Osteoblast (primary cell): ENCODE data around the gene PRKAG2. TPM values are rescaled to one million over a fixed set of nuclear protein-coding genes. Genes with fewer than 3 reads are reported as not detected.

Experiments used
- DNase-seq: peaks from one replicate; pipeline ENCODE4 v3.0.0; 2011; ENCODE audit warnings: low spot score, mixed read lengths; ENCODE audit not compliant: insufficient read length; ENCODE audit errors: missing footprints
- H2AFZ ChIP-seq: 2 replicates; pipeline ENCODE4 v1.6.0; 2011; ENCODE audit warnings: mild to moderate bottlenecking, low read length
- H3K27ac ChIP-seq: 2 replicates; pipeline ENCODE4 v1.5.1; 2011; ENCODE audit warnings: mild to moderate bottlenecking, low read depth, low read length, moderate library complexity
- H3K27me3 ChIP-seq: 2 replicates; pipeline ENCODE4 v1.6.0; 2012; ENCODE audit warnings: mild to moderate bottlenecking, control low read depth, inconsistent platforms, low read length, moderate library complexity; ENCODE audit not compliant: insufficient read depth
- H3K36me3 ChIP-seq: 2 replicates; pipeline ENCODE4 v1.5.1; 2011; ENCODE audit warnings: mild to moderate bottlenecking, low read length, control low read depth, moderate library complexity; ENCODE audit not compliant: insufficient read depth
- H3K4me1 ChIP-seq: 2 replicates; pipeline ENCODE4 v1.5.1; 2011; ENCODE audit warnings: mild to moderate bottlenecking, low read length, control low read depth, moderate library complexity; ENCODE audit not compliant: insufficient read depth
- H3K4me2 ChIP-seq: 2 replicates; pipeline ENCODE4 v1.6.0; 2011; ENCODE audit warnings: mild to moderate bottlenecking, low read length; ENCODE audit not compliant: insufficient read depth
- H3K4me3 ChIP-seq: fragments of 200-600 bp; sonication (generic); 3 replicates; pipeline ENCODE4 v1.5.1; 2012; ENCODE audit warnings: mild to moderate bottlenecking, low read length, inconsistent platforms; ENCODE audit not compliant: insufficient read depth
- H3K79me2 ChIP-seq: 2 replicates; pipeline ENCODE4 v1.6.0; 2012; ENCODE audit warnings: mild to moderate bottlenecking, low read length, control low read depth, inconsistent platforms; ENCODE audit not compliant: insufficient read depth
- H3K9me3 ChIP-seq: 2 replicates; pipeline ENCODE4 v1.5.1; 2011; ENCODE audit warnings: low read depth, low read length, control low read depth
- H4K20me1 ChIP-seq: 2 replicates; pipeline ENCODE4 v1.6.0; 2012; ENCODE audit warnings: mild to moderate bottlenecking, low read length, control low read depth; ENCODE audit not compliant: insufficient read depth
- total RNA-seq: library from RNA; depleted of rRNA; stranded (reverse); fragments of >200 nt; gene quantifications from 2 replicates; pipeline ENCODE4 v1.2.3, GENCODE V29; 2012
- TF ChIP-seq, protein P1 (sequence below): IDR thresholded peaks from 2 replicates; pipeline ENCODE4 v1.5.1; 2011; ENCODE audit warnings: mild to moderate bottlenecking, low read depth, low read length, moderate library complexity; ENCODE audit errors: extremely low read depth

The PRKAG2 gene
- total RNA-seq, 1 donor = 20.6 TPM

DNA sequence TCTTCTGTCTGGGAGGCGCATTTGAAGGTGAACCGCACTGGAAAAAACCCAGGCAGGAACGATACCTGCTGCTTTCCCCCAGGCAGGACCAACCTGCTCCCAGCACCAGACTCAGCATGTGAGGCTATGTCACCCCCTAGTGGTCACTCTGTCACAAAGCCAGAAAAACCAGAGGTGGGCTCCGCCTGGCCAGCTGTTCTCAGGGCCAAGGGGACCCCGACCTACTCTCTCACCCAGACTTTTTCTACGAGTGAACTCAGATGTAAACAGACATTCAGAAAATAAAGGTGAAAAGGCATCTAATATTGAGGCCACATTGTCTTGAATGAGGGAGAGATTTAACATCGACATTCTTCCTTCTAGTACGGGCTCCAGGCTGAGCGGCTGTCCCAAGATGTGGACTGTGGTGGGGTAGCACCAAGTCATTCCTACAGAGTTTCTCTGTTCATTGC, 117.3 kb downstream of the PRKAG2 start:
- no peak overlapping the region for H3K27ac ChIP-seq
- no peak overlapping the region for H2AFZ ChIP-seq
- peaks cover 42% of the 10 kb centered on the region for H3K4me1 ChIP-seq
- TF ChIP-seq, protein P1, sequence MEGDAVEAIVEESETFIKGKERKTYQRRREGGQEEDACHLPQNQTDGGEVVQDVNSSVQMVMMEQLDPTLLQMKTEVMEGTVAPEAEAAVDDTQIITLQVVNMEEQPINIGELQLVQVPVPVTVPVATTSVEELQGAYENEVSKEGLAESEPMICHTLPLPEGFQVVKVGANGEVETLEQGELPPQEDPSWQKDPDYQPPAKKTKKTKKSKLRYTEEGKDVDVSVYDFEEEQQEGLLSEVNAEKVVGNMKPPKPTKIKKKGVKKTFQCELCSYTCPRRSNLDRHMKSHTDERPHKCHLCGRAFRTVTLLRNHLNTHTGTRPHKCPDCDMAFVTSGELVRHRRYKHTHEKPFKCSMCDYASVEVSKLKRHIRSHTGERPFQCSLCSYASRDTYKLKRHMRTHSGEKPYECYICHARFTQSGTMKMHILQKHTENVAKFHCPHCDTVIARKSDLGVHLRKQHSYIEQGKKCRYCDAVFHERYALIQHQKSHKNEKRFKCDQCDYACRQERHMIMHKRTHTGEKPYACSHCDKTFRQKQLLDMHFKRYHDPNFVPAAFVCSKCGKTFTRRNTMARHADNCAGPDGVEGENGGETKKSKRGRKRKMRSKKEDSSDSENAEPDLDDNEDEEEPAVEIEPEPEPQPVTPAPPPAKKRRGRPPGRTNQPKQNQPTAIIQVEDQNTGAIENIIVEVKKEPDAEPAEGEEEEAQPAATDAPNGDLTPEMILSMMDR = peak; percentile 93
- DNase-seq = peak; percentile 96
- no peaks in the 10 kb centered on the region for H3K79me2 ChIP-seq
- no peak overlapping the region for H3K4me2 ChIP-seq
- H4K20me1 ChIP-seq = no peaks in the 10 kb centered on the region
- no peak overlapping the region for H3K4me3 ChIP-seq
- no peaks in the 10 kb centered on the region for H3K36me3 ChIP-seq
- H3K27me3 ChIP-seq = peaks cover 11% of the 10 kb centered on the region
- no peaks in the 10 kb centered on the region for H3K9me3 ChIP-seq

DNA sequence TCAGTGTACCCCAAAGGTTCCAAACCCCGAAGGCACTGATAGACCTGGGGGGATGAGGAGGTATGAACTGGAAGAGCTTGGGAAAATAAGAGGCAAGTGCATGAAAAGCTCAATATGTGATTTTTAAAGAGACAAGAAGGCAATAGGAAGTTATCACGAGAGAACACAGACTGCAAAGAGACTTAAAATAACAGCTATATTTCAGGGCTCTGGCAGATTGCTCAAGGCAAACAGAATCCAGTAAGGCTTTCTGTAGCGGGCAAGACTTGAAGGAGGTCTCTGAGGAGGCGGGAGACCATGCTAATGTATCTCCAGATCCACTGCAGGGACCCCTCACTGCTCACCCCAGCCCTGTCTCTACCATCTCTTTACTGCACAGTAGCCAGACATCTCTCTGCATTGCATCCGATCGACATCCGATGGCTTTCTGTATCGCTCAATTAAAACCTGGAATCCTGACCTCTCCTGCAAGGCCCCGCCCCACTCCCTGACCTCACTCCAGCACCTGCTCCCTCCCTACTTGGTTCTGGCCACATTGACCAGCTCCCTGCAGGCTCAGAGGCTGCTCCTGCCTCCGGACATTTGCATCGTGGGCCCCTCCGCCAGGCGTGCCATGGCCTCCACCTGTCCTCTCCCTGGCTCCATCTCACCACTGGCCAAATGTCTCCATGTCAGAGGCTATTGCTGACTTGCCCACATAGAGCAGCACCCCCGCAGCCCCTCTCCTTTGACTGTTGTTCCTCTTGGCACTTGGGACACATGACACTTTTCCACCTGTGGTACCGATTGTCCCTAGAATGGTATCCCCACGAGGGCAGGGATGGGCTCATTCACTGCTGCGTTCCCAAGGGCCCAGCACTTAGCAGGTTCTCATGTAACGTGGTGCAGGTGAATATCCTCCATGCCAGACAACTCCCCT, 118.0 kb downstream of the PRKAG2 start:
- no peaks in the 10 kb centered on the region for H3K36me3 ChIP-seq
- peaks cover 44% of the 10 kb centered on the region for H3K4me1 ChIP-seq
- H3K27ac ChIP-seq = no peak overlapping the region
- H3K4me2 ChIP-seq = peak overlapping the region; percentile 5
- H3K27me3 ChIP-seq = peaks cover 9% of the 10 kb centered on the region
- DNase-seq = no peak
- peak overlapping the region; percentile 58 for H2AFZ ChIP-seq
- TF ChIP-seq, protein P1 = no peak
- H3K4me3 ChIP-seq = no peak overlapping the region
- no peaks in the 10 kb centered on the region for H3K9me3 ChIP-seq
- no peaks in the 10 kb centered on the region for H4K20me1 ChIP-seq
- H3K79me2 ChIP-seq = no peaks in the 10 kb centered on the region

DNA sequence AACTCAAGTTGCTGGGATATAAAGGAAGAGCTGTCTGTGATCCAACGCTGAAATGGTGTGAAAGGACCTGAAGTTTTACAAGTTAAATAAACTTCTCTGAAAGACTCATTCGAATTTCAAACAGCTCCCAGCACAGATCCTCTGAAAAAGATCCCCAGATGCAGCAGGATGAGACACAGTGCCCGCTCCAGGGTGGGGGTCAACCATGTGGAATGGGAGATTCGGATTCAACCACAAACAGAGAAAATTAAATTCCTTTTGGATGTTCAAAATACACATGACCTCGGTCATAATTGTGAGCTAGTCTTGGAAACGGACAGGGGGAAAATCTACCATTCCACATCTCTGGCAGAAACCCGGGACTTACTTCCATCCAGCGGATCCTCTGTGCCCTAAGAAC, 119.6 kb downstream of the PRKAG2 start:
- H3K27ac ChIP-seq = peak overlapping the region; percentile 71
- no peaks in the 10 kb centered on the region for H3K79me2 ChIP-seq
- TF ChIP-seq, protein P1 = no peak
- peak overlapping the region; percentile 23 for H2AFZ ChIP-seq
- no peaks in the 10 kb centered on the region for H3K9me3 ChIP-seq
- H4K20me1 ChIP-seq = no peaks in the 10 kb centered on the region
- peaks cover 55% of the 10 kb centered on the region for H3K4me1 ChIP-seq
- H3K4me3 ChIP-seq = peak overlapping the region; percentile 24
- no peaks in the 10 kb centered on the region for H3K27me3 ChIP-seq
- no peaks in the 10 kb centered on the region for H3K36me3 ChIP-seq
- H3K4me2 ChIP-seq = peak overlapping the region; percentile 60
- peak; percentile 93 for DNase-seq

DNA sequence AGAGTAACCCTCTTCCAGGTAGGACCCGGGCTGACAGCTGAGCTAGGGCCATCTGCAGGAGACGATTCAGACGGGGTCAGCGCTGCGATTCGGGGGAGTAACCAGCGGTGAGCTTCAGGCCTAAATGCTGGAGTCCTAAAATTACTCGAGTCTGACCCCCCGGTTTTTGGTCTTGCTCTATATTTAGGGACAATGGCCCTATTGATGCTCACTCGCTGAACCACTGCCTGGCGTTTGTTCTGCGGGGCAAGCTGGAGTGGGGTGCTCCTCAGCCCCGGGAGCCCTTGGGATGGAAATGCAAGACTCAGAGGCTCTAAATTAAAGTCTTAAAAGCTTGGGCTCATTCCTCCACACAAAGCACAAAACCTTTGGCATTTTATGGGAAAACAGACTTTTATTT, 120.0 kb downstream of the PRKAG2 start:
- peak overlapping the region; percentile 60 for H3K4me2 ChIP-seq
- TF ChIP-seq, protein P1 = no peak
- peak overlapping the region; percentile 23 for H2AFZ ChIP-seq
- DNase-seq = no peak
- peak overlapping the region; percentile 71 for H3K27ac ChIP-seq
- H3K27me3 ChIP-seq = no peaks in the 10 kb centered on the region
- H3K9me3 ChIP-seq = no peaks in the 10 kb centered on the region
- H3K4me3 ChIP-seq = no peak overlapping the region
- peaks cover 55% of the 10 kb centered on the region for H3K4me1 ChIP-seq
- no peaks in the 10 kb centered on the region for H3K36me3 ChIP-seq
- no peaks in the 10 kb centered on the region for H4K20me1 ChIP-seq
- H3K79me2 ChIP-seq = no peaks in the 10 kb centered on the region
